NCI-H510A (cell line): ENCODE results near the gene EPS8.

Experiments
- DNase-seq: peaks from one replicate; lab custom pipeline; 2025; lab: John Stamatoyannopoulos, UW

The EPS8 gene

GRCh38 chr12:15689751-15690191 is 99.4 kb downstream of the EPS8 start:
- no peak for DNase-seq

GRCh38 chr12:15688838-15689625 is 100.2 kb downstream of the EPS8 start:
- DNase-seq = no peak

- DNase-seq = no peak
Observed at GRCh38 chr12:15688202-15688736, 100.9 kb downstream of the EPS8 start.

DNA sequence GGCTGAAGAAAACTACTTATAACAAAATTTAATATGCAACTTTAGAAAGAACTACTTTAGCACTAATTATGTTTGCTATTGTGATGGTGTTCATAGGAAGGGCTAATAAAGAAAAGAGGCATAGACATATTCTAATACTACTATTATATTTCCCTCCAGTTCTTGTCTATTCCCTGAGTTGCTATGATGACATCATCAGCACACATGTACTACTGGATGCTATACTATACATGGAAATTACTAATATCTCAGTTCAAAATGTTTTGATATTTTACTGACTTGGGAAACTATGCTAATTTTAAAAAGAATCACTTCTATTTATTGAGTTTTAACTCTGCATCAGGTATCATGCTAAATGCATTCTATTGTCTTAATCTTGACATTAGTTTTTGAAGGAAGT is 101.6 kb downstream of the EPS8 start:
- DNase-seq = no peak

- DNase-seq = no peak
Observed at GRCh38 chr12:15684896-15685658, 104.1 kb downstream of the EPS8 start.

- DNase-seq = no peak
Observed at GRCh38 chr12:15682826-15683225, 106.4 kb downstream of the EPS8 start.

DNA sequence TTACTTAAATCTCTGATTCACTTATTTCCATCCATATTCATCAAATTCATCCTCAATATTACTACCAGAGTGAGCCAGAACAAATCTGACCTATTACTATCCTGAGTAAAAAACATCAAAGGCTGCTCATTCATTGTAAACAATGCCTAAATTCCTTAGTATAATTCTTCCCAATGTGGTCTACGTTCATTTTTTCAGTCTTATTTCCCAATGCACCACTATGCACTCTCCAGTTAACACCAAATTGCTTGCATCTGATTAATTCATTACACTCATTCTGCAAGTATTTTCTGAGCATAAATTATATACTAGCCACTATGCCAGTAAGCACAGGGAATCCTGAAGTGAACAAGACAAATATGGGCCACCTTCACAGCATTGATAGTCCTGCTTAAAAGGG is 110.0 kb downstream of the EPS8 start:
- DNase-seq = no peak

- DNase-seq = no peak
Observed at GRCh38 chr12:15677726-15678201, 111.4 kb downstream of the EPS8 start.

GRCh38 chr12:15677228-15677627 is 112.0 kb downstream of the EPS8 start:
- no peak for DNase-seq

DNA sequence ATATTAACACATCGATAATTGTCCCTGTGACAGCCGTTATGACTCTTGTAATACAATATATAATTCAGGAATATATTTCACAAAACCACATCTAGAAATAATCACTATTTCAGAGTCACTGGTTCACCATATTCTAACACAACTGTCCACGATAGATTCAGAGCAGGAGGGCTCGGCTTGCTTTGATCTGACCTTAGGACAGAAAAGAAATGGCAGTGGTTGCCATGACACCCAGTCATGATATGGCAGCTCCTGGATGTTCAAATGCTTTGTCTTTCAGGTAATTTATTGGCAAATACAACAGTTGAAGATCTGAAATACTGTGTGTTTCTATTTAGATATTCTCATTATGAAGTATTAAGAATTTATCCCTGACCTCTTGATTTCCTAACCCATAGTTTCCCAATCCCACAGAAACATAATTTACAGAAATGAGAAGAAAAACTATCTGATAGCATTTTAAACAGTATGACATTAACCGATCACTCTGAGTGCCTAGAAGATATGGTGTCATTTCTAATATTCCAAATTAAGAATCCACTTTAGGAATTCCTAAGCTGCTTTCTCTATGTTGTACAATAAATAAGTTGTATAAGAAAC is 116.4 kb downstream of the EPS8 start:
- DNase-seq = no peak

DNA sequence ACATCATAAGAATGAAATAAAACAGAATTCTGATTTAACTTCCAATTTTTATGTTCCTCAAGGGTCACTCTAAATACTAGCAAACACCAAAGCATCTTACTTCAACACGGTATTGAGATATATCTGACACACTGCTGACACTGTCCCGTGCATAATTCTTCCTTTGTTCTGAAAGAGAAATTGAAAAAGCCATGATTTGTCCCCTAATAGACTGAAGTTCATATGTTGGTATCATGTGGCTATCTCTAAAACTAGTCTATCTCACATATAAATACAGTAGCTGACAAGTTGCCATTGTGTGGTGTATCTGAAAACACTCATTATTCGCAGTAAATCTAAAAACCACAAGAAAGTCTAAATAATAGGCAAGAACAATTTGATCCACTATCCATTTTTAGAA is 118.4 kb downstream of the EPS8 start:
- DNase-seq = no peak

- DNase-seq = no peak
Observed at GRCh38 chr12:15669256-15669948, 119.8 kb downstream of the EPS8 start.

GRCh38 chr12:15664491-15664890 is 124.7 kb downstream of the EPS8 start:
- DNase-seq = no peak

- no peak for DNase-seq
Observed at GRCh38 chr12:15662983-15663659, 126.1 kb downstream of the EPS8 start.

GRCh38 chr12:15662303-15662980 is 126.7 kb downstream of the EPS8 start:
- DNase-seq = no peak

DNA sequence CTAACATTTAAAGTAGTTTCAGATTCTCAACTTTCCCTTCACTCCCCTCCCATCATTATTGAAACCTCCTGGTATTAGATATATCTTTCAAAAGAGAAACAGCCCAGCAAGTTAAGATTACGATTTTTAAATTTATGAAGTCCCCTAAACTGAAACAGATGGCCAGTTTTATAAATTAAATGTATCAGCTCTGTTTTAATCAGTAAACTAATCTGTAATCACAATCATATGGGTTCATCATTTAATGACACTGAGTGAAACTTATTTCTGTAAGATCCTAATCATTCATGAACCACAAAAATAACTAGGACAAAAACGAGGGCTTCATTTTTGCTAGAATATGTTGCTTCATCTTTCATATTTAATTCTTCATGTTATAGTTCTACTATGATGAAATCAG is 137.8 kb downstream of the EPS8 start:
- DNase-seq = no peak

GRCh38 chr12:15650399-15651128 is 138.6 kb downstream of the EPS8 start:
- DNase-seq = no peak

- no peak for DNase-seq
Observed at GRCh38 chr12:15649347-15649746, 139.8 kb downstream of the EPS8 start.

GRCh38 chr12:15648558-15648957 is 140.6 kb downstream of the EPS8 start:
- DNase-seq = no peak

DNA sequence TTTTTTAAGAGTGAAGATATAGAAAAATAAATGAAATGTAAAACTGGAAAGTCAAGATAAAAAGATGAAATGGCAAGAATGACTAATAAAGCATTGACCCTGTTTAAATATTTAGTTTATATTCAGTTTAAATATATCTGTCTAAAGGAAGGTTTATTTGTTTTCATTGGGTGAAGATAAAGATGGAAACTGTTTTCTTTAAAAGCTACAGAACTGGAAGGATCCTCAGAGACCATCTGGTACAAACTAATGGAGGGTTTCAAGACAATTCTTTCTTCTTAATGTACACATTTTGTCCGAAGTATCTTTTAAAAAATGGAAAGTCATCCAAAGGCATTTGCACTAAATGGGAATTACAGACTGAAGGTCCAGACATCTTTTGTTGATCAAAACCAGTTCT is 142.6 kb downstream of the EPS8 start:
- no peak for DNase-seq
